HepG2 (cell line): ENCODE data around the gene TEX14. TPM values are rescaled to one million over a fixed set of nuclear protein-coding genes. Genes with fewer than 3 reads are reported as not detected.
A peak's percentile ranks its signal among the peaks of the same experiment; 100 is the strongest.

Source experiments
- ARID5B ChIP-seq: IDR thresholded peaks from 2 replicates; pipeline ENCODE4 v1.4.0; 2020; ENCODE audit warnings: mild to moderate bottlenecking, missing genetic modification reagents
- CREM ChIP-seq, 2 experiments: sonication (generic) in 1 of 2; formaldehyde crosslinking in 1 of 2; IDR thresholded peaks; 2 replicates each; pipeline versions ENCODE4 v1.4.0 to v1.6.1; 2016 to 2020; ENCODE audit warnings: antibody characterized with exemption in 1 of 2, mild to moderate bottlenecking in 1 of 2, missing genetic modification reagents in 1 of 2
- GABPB1 ChIP-seq: IDR thresholded peaks from 2 replicates; pipeline ENCODE4 v1.6.1; 2016; ENCODE audit warnings: mild to moderate bottlenecking, missing genetic modification reagents, moderate library complexity, missing compliant biosample characterization
- HCFC1 ChIP-seq: fragments of 150-350 bp; IDR thresholded peaks from 2 replicates; pipeline ENCODE4 v1.6.1; 2014; ENCODE audit warnings: low read depth, low read length
- HNRNPK ChIP-seq: fragments of 200-400 bp; formaldehyde crosslinking; IDR thresholded peaks from 2 replicates; pipeline ENCODE4 v1.6.1; 2018; ENCODE audit warnings: low read length, low read depth, moderate library complexity, mild to moderate bottlenecking; ENCODE audit not compliant: poor library complexity, severe bottlenecking
- IRX3 ChIP-seq: sonication (generic); formaldehyde crosslinking; IDR thresholded peaks from 2 replicates; pipeline ENCODE4 v1.8.1; 2023; ENCODE audit warnings: mild to moderate bottlenecking, low read depth, missing genetic modification reagents, borderline replicate concordance
- ISX ChIP-seq: sonication (generic); formaldehyde crosslinking; conservative IDR thresholded peaks from 2 replicates; pipeline ENCODE4 v1.5.0; 2020; ENCODE audit warnings: missing genetic modification reagents
- KLF13 ChIP-seq: sonication (generic); formaldehyde crosslinking; IDR thresholded peaks from 2 replicates; pipeline ENCODE4 v1.4.0; 2020; ENCODE audit warnings: mild to moderate bottlenecking, missing genetic modification reagents
- LBX2 ChIP-seq: sonication (generic); formaldehyde crosslinking; IDR thresholded peaks from 2 replicates; pipeline ENCODE4 v1.5.0; 2020; ENCODE audit warnings: missing genetic modification reagents, mild to moderate bottlenecking, borderline replicate concordance
- MTERF4 ChIP-seq: sonication (generic); formaldehyde crosslinking; IDR thresholded peaks from 2 replicates; pipeline ENCODE4 v1.8.0; 2023; ENCODE audit warnings: mild to moderate bottlenecking, missing genetic modification reagents
- PAWR ChIP-seq: sonication (generic); formaldehyde crosslinking; IDR thresholded peaks from 2 replicates; pipeline ENCODE4 v1.4.0; 2020; ENCODE audit warnings: missing genetic modification reagents, mild to moderate bottlenecking, borderline replicate concordance
- PHF5A ChIP-seq: IDR thresholded peaks from one replicate; pipeline ENCODE4 v1.6.1; 2018; ENCODE audit warnings: low read depth, missing genetic modification reagents; ENCODE audit not compliant: unreplicated experiment
- PTBP1 ChIP-seq: fragments of 200-400 bp; formaldehyde crosslinking; IDR thresholded peaks from 2 replicates; pipeline ENCODE4 v1.6.1; 2018; ENCODE audit warnings: low read length, low read depth; ENCODE audit not compliant: poor library complexity, severe bottlenecking
- RBFOX2 ChIP-seq: fragments of 200-400 bp; formaldehyde crosslinking; IDR thresholded peaks from 2 replicates; pipeline ENCODE4 v1.6.1; 2017; ENCODE audit warnings: low read depth, mild to moderate bottlenecking, low read length
- STAT5B ChIP-seq: sonication (generic); formaldehyde crosslinking; IDR thresholded peaks from 2 replicates; pipeline ENCODE4 v1.4.0; 2020; ENCODE audit warnings: missing genetic modification reagents
- TBX2 ChIP-seq: sonication (generic); formaldehyde crosslinking; IDR thresholded peaks from 2 replicates; pipeline ENCODE4 v1.5.0; 2020; ENCODE audit warnings: missing genetic modification reagents, mild to moderate bottlenecking, borderline replicate concordance
- TBX3 ChIP-seq: fragments of 450-650 bp; IDR thresholded peaks from 2 replicates; pipeline ENCODE4 v1.6.1; 2017; ENCODE audit warnings: antibody characterized with exemption, mild to moderate bottlenecking, inconsistent platforms, borderline replicate concordance
- ZNF124 ChIP-seq: sonication (generic); formaldehyde crosslinking; IDR thresholded peaks from 2 replicates; pipeline ENCODE4 v1.4.0; 2020; ENCODE audit warnings: missing genetic modification reagents
- ZNF251 ChIP-seq: sonication (generic); formaldehyde crosslinking; IDR thresholded peaks from 2 replicates; pipeline ENCODE4 v1.9.0; 2021; ENCODE audit warnings: mild to moderate bottlenecking, missing genetic modification reagents
- ZNF362 ChIP-seq: sonication (generic); formaldehyde crosslinking; IDR thresholded peaks from 2 replicates; pipeline ENCODE4 v1.4.0; 2020; ENCODE audit warnings: missing genetic modification reagents, mild to moderate bottlenecking, borderline replicate concordance
- ZNF441 ChIP-seq: sonication (generic); formaldehyde crosslinking; IDR thresholded peaks from 2 replicates; pipeline ENCODE4 v1.7.0; 2021; ENCODE audit warnings: missing genetic modification reagents, borderline replicate concordance
- ZNF781 ChIP-seq: sonication (generic); formaldehyde crosslinking; IDR thresholded peaks from 2 replicates; pipeline ENCODE4 v1.5.1; 2020; ENCODE audit warnings: borderline replicate concordance, mild to moderate bottlenecking, missing genetic modification reagents; ENCODE audit errors: not compliant biosample characterization
- polyA plus RNA-seq, 8 experiments: library from polyadenylated mRNA; depleted of rRNA in 3 of 8; stranded (reverse) in 7 of 8; unstranded in 1 of 8; fragments of >200 nt; fragmentation: Illumina TruSeq in 4 of 8; extraction: Trizol in 4 of 8; gene quantifications; 2 replicates each; pipeline versions ENCODE4 v1.2.1 to v1.2.3, GENCODE V29; 2011 to 2016; ENCODE audit warnings: low read depth in 4 of 8, missing spikeins in 1 of 8, mixed read lengths in 1 of 8; ENCODE audit not compliant: insufficient read depth in 1 of 8
- total RNA-seq, 5 experiments: library from RNA; depleted of rRNA; stranded (reverse); fragments of >200 nt; fragmentation: Illumina TruSeq; extraction: Trizol; gene quantifications; 2 replicates each; pipeline ENCODE4 v1.2.3, GENCODE V29; 2016; ENCODE audit warnings: low read depth in 1 of 5

The TEX14 gene
- total and polyA plus RNA-seq, 2 of the 13 experiments (the other 11 are each of a cell fraction or from before 2014, with no cell fraction given): 0.04 to 0.07 TPM

GRCh38 chr17:58513965-58514769, 177.7 kb downstream of the TEX14 start, which contains the start of gene MTMR4 (continued):
- no peak for TF ChIP-seq LBX2 (CRISPR knock-in tag)
- peak; percentile 61 for TF ChIP-seq ZNF781 (CRISPR knock-in tag)
- TF ChIP-seq ZNF441 (CRISPR knock-in tag): peak; percentile 97
- peak; percentile 63 for TF ChIP-seq HNRNPK
- TF ChIP-seq ZNF124 (CRISPR knock-in tag): no peak
- TF ChIP-seq CREM (IDR thresholded peaks at IDR 0.05): no peak
- TF ChIP-seq CREM (CRISPR knock-in tag; IDR thresholded peaks at IDR 0.05): no peak
- TF ChIP-seq ISX (CRISPR knock-in tag): no peak
- peak; percentile 77; the same call in 1 of the 2 replicates for TF ChIP-seq GABPB1
- TF ChIP-seq RBFOX2: peak; percentile 89
- TF ChIP-seq IRX3: no peak
- peak; percentile 47; the same call in 1 of the 2 replicates for TF ChIP-seq ARID5B
- TF ChIP-seq PHF5A: no peak
- TF ChIP-seq TBX2 (CRISPR knock-in tag): peak; percentile 36; the same call in 1 of the 2 replicates
- TF ChIP-seq MTERF4: no peak
- no peak for TF ChIP-seq PTBP1
- TF ChIP-seq HCFC1: peak; percentile 9; the same call in 1 of the 2 replicates
- TF ChIP-seq KLF13: no peak
- TF ChIP-seq ZNF251: no peak
- TF ChIP-seq PAWR (CRISPR knock-in tag): no peak
- TF ChIP-seq ZNF362 (CRISPR knock-in tag): no peak
- TF ChIP-seq TBX3: no peak
- TF ChIP-seq STAT5B (CRISPR knock-in tag): no peak
